Camera-type eye (tissue), 1 donor: ENCODE measurements around the gene EPX. TPM values are rescaled to one million over a fixed set of nuclear protein-coding genes. Genes with fewer than 3 reads are reported as not detected.

ENCODE experiments used
- total RNA-seq: library from RNA; depleted of rRNA; stranded (reverse); fragments of >200 nt; gene quantifications from one replicate; pipeline ENCODE4 v1.2.3, GENCODE V29; 2014

The EPX gene, protein sequence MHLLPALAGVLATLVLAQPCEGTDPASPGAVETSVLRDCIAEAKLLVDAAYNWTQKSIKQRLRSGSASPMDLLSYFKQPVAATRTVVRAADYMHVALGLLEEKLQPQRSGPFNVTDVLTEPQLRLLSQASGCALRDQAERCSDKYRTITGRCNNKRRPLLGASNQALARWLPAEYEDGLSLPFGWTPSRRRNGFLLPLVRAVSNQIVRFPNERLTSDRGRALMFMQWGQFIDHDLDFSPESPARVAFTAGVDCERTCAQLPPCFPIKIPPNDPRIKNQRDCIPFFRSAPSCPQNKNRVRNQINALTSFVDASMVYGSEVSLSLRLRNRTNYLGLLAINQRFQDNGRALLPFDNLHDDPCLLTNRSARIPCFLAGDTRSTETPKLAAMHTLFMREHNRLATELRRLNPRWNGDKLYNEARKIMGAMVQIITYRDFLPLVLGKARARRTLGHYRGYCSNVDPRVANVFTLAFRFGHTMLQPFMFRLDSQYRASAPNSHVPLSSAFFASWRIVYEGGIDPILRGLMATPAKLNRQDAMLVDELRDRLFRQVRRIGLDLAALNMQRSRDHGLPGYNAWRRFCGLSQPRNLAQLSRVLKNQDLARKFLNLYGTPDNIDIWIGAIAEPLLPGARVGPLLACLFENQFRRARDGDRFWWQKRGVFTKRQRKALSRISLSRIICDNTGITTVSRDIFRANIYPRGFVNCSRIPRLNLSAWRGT
- total RNA-seq, result not detected

GRCh38 chr17:58192612-58193011 is at the start of gene EPX:
TSS of gene EPX (plus strand) at chr17:58192726. CDS start at chr17:58192847, 121 bp downstream.

DNA sequence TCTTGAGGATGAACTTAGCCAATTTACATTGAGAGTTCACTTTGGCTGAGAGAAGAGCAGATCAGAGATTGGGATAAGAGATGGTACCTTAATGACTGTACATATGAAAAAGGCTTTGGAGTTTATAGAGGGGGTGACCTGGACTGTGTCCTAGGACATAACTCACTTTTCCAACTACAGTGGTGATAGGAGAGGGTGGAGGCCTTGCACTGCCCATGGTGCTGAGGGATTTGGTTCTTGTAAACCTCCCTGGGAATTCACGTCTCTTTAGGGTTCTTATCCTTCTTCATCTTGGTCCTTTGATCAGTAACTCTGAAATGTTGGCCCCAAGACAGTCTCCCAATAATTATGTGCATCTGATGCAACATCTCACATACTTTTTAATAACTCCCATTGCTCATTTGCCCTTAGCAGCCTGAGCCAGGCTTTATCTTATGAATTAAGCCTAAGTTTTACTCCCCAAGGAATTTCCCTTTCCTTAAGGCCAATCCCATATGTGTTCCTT is 44.5 kb upstream of the EPX start, which contains the start of gene OR4D1:
Gene OR4D1, plus strand, starts transcription at position 455 of the 505 bp plus-strand sequence. CDS start 6,770 bp downstream, outside the sequence.

GRCh38 chr17:58166682-58167081 is 25.8 kb upstream of the EPX start, which contains the start of gene OR4D2:
TSS of gene OR4D2 (plus strand) at chr17:58166982. CDS start at chr17:58169656, 2,674 bp downstream.

DNA sequence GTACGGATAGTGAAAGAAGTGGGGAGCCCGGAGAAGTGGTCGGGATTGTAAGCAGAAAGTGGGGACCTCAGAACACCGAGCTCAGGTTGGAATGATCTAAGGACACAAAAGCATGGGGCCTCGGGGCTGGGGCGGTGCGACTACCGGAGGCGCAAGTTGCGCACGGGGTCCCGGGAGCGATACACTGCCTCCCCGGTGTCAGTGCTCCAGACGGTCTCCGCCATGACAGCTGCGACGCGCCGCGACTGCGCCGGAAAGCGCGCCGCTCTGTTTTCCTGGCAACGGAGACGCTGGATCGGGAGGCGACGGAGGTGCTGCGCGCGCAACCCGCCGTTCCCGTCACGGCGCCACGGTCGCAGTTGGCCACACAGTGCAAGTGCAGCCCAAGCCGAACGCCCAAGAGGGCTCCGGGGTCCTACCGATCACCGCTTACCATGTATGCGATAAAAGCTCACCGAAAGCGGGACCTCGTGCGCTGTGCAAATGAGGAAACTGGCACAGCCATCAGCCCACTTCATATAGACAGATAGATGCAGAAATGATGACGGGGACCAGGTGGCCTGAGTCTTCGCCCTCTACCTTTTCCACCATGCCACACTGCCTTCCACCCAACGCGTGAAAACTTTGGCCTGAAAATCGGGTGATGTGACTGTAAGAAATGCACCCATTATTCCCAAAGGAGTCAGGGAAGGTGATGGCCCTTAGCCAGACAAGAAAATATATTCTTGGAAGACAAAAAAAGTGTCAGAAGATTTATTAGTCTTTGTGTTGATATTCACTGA is 26.7 kb downstream of the EPX start, which contains the start of gene MKS1:
Gene MKS1, minus strand, starts transcription at position 249 of the 782 bp plus-strand sequence. Its CDS starts 25 bp downstream, at position 224.

DNA sequence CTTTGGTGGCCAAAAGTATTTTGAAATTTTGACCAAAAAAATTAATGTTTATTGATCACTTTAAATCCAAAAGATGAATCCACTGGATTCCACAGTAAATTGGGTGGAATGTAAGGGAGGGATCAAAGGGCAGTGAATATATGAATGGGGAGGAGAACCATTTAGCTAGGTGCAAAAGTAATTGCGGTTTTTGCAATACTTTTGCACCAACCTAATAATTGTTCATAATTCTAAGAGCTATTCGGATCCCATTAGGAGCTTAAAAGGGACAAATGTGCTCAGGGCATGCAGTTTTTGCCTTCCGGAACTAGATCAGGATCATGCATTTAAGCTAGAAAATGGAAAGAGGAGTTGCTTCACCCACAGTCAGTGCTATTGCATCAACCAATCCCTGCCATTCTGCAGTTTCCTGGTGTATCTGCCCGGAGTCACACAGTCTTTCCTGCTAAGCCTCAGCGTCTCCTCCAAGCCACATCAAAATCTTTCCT is 45.7 kb downstream of the EPX start, which contains the start of gene LPO:
Gene LPO, plus strand, starts transcription at position 438 of the 488 bp plus-strand sequence. CDS start 4,396 bp downstream, outside the sequence.

Other genes starting within 250 kb of the EPX start
- gene CUEDC1, start 237.3 kb upstream of the EPX start, total RNA-seq, result 37.1 TPM
- 150 TPM for gene VEZF1, start 204.5 kb upstream of the EPX start, total RNA-seq
- 340 TPM for gene SRSF1, start 185.5 kb upstream of the EPX start, total RNA-seq
- gene DYNLL2, start 109.3 kb upstream of the EPX start, total RNA-seq, result 31.6 TPM
- not detected for gene OR4D1, start 44.3 kb upstream of the EPX start, total RNA-seq
- not detected for gene OR4D2, start 25.7 kb upstream of the EPX start, total RNA-seq
- 32.0 TPM for gene MKS1, start 26.5 kb downstream of the EPX start, total RNA-seq
- gene LPO, start 45.9 kb downstream of the EPX start, total RNA-seq, result 0.44 TPM
- gene MPO, start 88.2 kb downstream of the EPX start, total RNA-seq, result 14.1 TPM
- gene TSPOAP1, start 136.1 kb downstream of the EPX start, total RNA-seq, result 52.3 TPM
- 38.3 TPM for gene SUPT4H1, start 159.5 kb downstream of the EPX start, total RNA-seq
- 4.8 TPM for gene RNF43, start 224.8 kb downstream of the EPX start, total RNA-seq